GM10266 (cell line): Measurements from ENCODE around the gene GPAT3.
"Not testable (repeated sequence)": the region's sequence is repeated elsewhere in the genome, so short reads cannot be mapped to it uniquely, and the experiment has no call there.

Source experiments
- DNase-seq: peaks from one replicate; pipeline ENCODE4 v3.0.0; 2012; ENCODE audit errors: extremely low spot score
- TF ChIP-seq, protein P1 (sequence below): IDR thresholded peaks from 2 replicates; pipeline ENCODE4 v1.5.1; 2012; ENCODE audit warnings: mild to moderate bottlenecking, low read depth; ENCODE audit not compliant: control insufficient read depth, insufficient read depth; ENCODE audit errors: missing control alignments

GPAT3 gene

DNA sequence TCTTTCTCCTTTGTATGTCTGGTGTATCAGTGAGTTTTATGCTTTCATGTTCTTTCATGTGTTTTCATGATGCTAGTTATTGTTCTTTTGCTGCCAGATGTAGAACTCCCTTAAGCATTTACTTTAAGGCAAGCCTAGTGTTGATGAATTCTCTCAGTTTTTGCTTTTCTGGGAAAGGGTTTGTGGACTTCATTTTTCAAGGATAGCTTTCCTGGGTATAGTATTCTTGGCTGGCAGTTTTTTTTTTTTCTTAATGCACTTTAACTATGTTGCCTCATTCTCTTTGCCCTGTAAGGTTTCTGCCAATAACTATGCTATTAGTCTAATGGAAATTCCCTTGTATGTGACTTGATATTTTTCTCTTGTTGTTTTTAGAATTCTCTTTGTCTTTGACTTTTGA is 77.1 kb downstream of the GPAT3 start:
- no peak for DNase-seq
- TF ChIP-seq, protein P1, sequence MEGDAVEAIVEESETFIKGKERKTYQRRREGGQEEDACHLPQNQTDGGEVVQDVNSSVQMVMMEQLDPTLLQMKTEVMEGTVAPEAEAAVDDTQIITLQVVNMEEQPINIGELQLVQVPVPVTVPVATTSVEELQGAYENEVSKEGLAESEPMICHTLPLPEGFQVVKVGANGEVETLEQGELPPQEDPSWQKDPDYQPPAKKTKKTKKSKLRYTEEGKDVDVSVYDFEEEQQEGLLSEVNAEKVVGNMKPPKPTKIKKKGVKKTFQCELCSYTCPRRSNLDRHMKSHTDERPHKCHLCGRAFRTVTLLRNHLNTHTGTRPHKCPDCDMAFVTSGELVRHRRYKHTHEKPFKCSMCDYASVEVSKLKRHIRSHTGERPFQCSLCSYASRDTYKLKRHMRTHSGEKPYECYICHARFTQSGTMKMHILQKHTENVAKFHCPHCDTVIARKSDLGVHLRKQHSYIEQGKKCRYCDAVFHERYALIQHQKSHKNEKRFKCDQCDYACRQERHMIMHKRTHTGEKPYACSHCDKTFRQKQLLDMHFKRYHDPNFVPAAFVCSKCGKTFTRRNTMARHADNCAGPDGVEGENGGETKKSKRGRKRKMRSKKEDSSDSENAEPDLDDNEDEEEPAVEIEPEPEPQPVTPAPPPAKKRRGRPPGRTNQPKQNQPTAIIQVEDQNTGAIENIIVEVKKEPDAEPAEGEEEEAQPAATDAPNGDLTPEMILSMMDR = no peak

DNA sequence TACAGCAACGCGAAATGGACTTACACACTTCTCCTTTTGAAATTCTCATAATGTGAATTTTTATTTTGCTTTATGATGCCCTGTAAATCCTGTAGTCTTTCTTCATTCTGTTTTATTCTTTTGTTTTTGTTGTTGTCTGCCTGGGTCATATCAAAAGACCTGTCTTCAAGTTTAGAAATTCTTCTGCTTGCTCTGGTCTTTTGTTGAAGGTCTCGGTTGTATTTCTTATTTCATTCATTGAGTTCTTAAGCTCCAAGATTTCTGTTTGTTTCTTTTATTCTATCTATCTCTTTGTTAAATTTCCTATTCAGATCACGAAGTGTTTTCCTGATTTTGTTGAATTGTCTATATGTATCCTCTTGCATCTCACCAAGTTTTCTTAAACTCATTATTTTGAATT is 78.1 kb downstream of the GPAT3 start:
- TF ChIP-seq, protein P1 = no peak

DNA sequence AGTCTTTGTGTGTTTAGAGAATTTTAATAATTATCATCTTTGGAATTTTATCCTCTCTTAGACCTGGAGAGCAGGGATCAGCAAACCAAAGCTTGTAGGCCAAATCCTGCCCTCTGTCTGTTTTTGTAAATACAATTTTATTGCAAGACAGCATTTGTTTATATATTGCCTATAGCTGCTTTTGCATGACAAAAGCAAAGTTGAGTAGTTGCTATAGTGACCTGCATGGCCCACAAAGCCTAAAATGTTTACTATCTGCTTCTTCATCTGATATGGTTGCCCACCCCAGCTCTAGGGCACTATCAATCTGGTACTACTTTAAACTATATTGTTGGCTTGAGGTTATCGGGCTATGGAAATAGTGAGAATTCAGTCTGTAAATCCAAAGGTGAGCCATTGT is 80.3 kb downstream of the GPAT3 start:
- DNase-seq = no peak
- TF ChIP-seq, protein P1 = no peak

More for the DNA sequence above, 78.1 kb downstream of the GPAT3 start:
- DNase-seq = no peak

DNA sequence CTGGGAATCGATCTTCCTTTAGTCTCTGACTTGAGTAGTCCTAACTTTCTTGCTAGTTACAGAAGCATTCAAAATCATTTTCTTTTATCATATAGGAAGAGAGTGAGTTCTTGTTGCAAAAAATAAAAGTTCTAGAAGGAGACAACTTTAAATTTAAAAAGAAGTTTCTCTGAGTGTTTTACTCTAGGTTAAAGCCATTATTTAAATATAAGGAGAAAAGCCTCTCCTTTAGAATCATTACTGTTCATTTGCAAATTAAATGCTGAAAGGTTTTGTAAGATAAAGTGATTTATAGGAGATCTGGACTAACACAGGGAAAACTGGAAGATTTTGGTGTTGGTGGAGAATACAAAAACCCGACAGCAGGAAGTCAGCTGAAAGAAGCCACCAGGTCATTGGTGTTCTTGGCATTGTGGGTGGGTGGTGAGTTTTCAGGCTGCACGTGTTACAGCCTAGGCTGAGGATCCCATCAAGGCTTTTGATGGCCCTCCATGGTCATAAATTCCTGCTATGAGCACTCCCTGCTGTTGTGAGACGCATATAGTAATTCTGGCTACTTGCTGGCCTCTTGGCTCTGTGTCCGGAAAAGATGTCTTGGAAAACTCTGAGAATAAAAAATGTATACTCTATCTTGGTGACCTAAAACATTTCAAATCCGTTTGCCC is 81.6 kb downstream of the GPAT3 start:
- DNase-seq = no peak
- TF ChIP-seq, protein P1 = no peak

DNA sequence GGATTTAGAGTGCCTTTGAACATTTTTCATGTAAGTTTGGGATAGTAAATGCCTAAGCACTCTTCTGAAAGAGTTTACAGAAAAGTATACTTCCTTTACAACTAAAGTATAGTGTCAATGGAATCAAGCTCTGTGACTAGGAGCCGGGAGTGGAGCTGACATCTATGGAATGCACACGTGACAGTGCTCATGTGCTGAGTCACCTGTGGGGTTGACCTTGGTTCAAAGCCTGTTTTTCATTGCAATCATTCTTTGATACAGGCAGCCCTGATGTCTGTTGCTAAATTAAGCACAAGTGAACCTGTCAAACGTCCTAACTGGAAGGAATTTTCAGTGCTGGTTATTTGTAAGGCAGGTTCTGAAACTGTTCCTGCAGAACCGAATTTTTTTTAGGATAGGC is 82.5 kb downstream of the GPAT3 start:
- DNase-seq = no peak

DNA sequence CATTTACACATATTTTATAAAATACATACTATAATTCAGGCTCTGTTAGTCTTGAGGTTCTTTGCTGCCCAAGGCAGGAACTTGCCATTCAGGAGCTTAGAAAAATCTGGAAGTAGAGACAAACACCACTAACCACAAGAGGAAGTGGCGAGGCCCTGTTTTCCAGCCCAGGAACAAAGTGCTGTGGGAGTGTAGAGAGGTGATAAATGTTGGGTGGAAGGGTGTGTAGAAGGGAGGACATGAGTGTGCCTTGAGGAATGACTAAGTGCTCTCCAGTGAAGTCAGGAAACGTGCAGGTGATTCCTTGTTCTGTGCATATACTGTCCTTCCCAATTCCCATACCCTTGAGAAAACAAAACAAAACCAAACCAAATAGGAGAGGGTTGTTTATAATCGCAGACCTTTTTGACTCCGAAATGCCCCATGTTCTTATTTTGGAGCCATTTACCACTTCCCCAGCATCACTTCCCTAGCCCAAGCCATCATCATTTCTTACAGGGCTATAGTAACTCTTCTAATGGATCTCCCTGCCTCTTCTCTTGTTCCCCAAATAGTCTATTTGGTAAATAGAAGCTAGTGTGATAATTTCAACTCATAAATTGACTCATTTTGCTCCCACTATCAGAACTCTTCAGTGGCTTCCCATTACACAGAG is 83.2 kb downstream of the GPAT3 start:
- DNase-seq = no peak

More for the DNA sequence above, 82.5 kb downstream of the GPAT3 start:
- TF ChIP-seq, protein P1 = no peak

DNA sequence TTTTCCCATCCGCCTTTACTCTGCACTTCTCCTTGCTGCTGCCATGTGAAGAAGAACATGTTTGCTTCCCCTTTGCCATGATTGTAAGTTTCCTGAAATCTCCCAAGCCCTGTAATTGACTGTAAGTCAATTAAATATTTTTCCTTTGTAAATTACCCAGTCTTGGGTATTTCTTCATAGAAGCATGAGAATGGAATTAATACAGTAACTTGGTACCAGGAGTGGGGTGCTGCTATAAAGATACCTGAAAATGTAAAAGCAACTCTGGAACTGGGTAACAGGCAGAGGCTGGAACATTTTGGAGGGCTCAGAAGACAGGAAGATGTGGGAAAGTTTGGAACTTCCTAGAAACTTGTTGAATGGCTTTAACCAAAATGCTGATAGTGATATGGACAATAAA is 86.2 kb downstream of the GPAT3 start:
- DNase-seq = not testable (repeated sequence)

More for the DNA sequence above, 83.2 kb downstream of the GPAT3 start:
- TF ChIP-seq, protein P1 = no peak
